ENCODE results near the gene HIVEP3. TPM values are rescaled to one million over a fixed set of nuclear protein-coding genes. Genes with fewer than 3 reads are reported as not detected.

Gene HIVEP3
- total and polyA plus RNA-seq, 2 experiments from 2014 or later: 0.57 to 5.9 TPM

- no peak overlapping the region for H3K27ac ChIP-seq
- H2AFZ ChIP-seq: no peak overlapping the region
- H4K20me1 ChIP-seq (ENCODE audit: insufficient read depth, poor library complexity, severe bottlenecking): no peaks in the 10 kb centered on the region
- H3K27me3 ChIP-seq: no peaks in the 10 kb centered on the region
- H3K79me2 ChIP-seq: no peaks in the 10 kb centered on the region
- H3K9me3 ChIP-seq (ENCODE audit: low read depth): no peaks in the 10 kb centered on the region
- H3K4me3 ChIP-seq: no peak overlapping the region
- H3K36me3 ChIP-seq (replicated peaks; ENCODE audit: insufficient read depth, low read depth): no peaks in the 10 kb centered on the region
- peaks cover 3% of the 10 kb centered on the region for H3K4me1 ChIP-seq (ENCODE audit: insufficient read depth)
- TF ChIP-seq EZH2 (IDR thresholded peaks at IDR 0.05; ENCODE audit: borderline replicate concordance) (no peak), CTCF (IDR thresholded peaks at IDR 0.05; ENCODE audit: poor library complexity) (no peak), EZH2phosphoT487 (IDR thresholded peaks at IDR 0.05; ENCODE audit: low read depth, severe bottlenecking, unreplicated experiment) (no peak)
- WGBS (ENCODE audit: low lambda C conversion rate, missing lambda C conversion rate): 94% methylated on average over 5 of the region's 5 CpGs
- H3K9me2 ChIP-seq (replicated peaks; ENCODE audit: insufficient read depth): no peaks in the 10 kb centered on the region
- no peak for DNase-seq (ENCODE audit: low spot score)
- H3K4me2 ChIP-seq: no peak overlapping the region
Measured at GRCh38 chr1:41835485-41835884, 83.2 kb downstream of the HIVEP3 start.

DNA sequence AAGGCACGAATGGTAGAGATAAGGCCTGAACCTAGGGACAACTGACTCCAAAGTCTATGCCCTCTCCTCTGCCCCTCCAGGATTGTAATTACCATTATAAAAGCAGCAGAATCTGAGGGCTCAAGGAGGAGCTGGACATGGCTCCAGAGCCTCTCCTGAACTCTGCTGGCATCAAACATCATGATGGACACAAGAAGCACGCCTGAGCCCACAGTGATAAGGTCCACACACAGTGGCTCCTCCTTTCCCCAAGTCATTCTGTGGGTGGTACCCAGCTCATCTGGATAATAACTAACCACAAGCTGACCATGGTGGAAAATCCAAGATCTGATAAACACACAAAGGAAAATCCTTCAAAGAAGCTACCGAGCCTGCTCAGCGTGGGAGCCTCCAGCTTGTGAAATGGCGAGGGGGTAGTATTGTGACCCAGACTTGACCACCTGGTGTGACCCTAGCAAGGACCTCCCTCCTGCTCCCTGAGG is 85.2 kb downstream of the HIVEP3 start:
- H3K27ac ChIP-seq: no peak overlapping the region

GRCh38 chr1:41830726-41831125 is 88.0 kb downstream of the HIVEP3 start:
- 86% methylated on average over 3 of the region's 3 CpGs for WGBS (ENCODE audit: low lambda C conversion rate, missing lambda C conversion rate)

More for the DNA sequence above, 85.2 kb downstream of the HIVEP3 start:
- TF ChIP-seq EZH2 (IDR thresholded peaks at IDR 0.05; ENCODE audit: borderline replicate concordance): no peak
- no peak for TF ChIP-seq CTCF (IDR thresholded peaks at IDR 0.05; ENCODE audit: poor library complexity)
- no peaks in the 10 kb centered on the region for H4K20me1 ChIP-seq (ENCODE audit: insufficient read depth, poor library complexity, severe bottlenecking)
- H3K36me3 ChIP-seq (replicated peaks; ENCODE audit: insufficient read depth, low read depth): no peaks in the 10 kb centered on the region
- H3K4me3 ChIP-seq: no peak overlapping the region
- H3K27me3 ChIP-seq: no peaks in the 10 kb centered on the region
- H3K9me2 ChIP-seq (replicated peaks; ENCODE audit: insufficient read depth): no peaks in the 10 kb centered on the region
- WGBS (ENCODE audit: low lambda C conversion rate, missing lambda C conversion rate): 70% methylated on average over 5 of the region's 5 CpGs
- no peaks in the 10 kb centered on the region for H3K4me1 ChIP-seq (ENCODE audit: insufficient read depth)
- H3K4me2 ChIP-seq: no peak overlapping the region
- DNase-seq (ENCODE audit: low spot score): no peak
- no peaks in the 10 kb centered on the region for H3K9me3 ChIP-seq (ENCODE audit: low read depth)
- no peak overlapping the region for H2AFZ ChIP-seq
- H3K79me2 ChIP-seq: no peaks in the 10 kb centered on the region

More at GRCh38 chr1:41830726-41831125, 88.0 kb downstream of the HIVEP3 start:
- no peaks in the 10 kb centered on the region for H3K4me1 ChIP-seq (ENCODE audit: insufficient read depth)
- no peaks in the 10 kb centered on the region for H3K79me2 ChIP-seq
- H3K4me2 ChIP-seq: no peak overlapping the region
- no peak overlapping the region for H2AFZ ChIP-seq
- H4K20me1 ChIP-seq (ENCODE audit: insufficient read depth, poor library complexity, severe bottlenecking): no peaks in the 10 kb centered on the region
- peaks cover 4% of the 10 kb centered on the region for H3K27me3 ChIP-seq
- no peak for TF ChIP-seq EZH2phosphoT487 (IDR thresholded peaks at IDR 0.05; ENCODE audit: low read depth, severe bottlenecking, unreplicated experiment)
- TF ChIP-seq EZH2 (IDR thresholded peaks at IDR 0.05; ENCODE audit: borderline replicate concordance): no peak
- no peak for TF ChIP-seq CTCF (IDR thresholded peaks at IDR 0.05; ENCODE audit: poor library complexity)
- H3K27ac ChIP-seq: no peak overlapping the region
- no peak for DNase-seq (ENCODE audit: low spot score)
- no peaks in the 10 kb centered on the region for H3K36me3 ChIP-seq (replicated peaks; ENCODE audit: insufficient read depth, low read depth)
- no peaks in the 10 kb centered on the region for H3K9me3 ChIP-seq (ENCODE audit: low read depth)
- no peak overlapping the region for H3K4me3 ChIP-seq
- H3K9me2 ChIP-seq (replicated peaks; ENCODE audit: insufficient read depth): no peaks in the 10 kb centered on the region
